ENCODE results near the gene LMCD1. TPM values are rescaled to one million over a fixed set of nuclear protein-coding genes. Genes with fewer than 3 reads are reported as not detected.

The LMCD1 gene
- total and polyA plus RNA-seq, 2 of the 8 experiments (the other 6 are each of a cell fraction or from before 2014, with no cell fraction given) = 12.3 to 26.5 TPM

DNA sequence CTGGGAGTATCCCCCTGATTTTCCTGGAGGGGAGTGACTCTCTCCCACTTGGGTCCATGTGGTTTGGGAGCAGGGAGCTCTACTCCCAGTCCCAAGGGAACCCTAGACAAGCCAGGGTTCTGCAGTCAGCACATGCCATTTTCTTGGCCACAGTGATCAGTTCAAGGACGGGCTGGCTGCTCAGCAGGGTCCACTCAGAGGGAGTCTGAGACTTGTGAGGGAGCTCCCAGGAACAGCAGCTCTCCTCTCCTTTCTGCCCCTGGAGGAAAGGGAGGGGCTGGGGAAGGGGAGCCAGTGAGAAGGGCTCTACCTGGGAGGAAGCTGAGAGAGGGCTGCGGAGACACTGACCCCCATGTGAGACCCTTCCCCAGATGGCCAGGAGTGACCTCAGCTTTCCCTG lies 29.1 kb upstream of the LMCD1 start (continued):
- TF ChIP-seq CBX5 (IDR thresholded peaks at IDR 0.05; ENCODE audit: low read depth, low read length) (no peak), SP4 (IDR thresholded peaks at IDR 0.05; ENCODE audit: low read length) (no peak), SAP30 (IDR thresholded peaks at IDR 0.05; ENCODE audit: insufficient read depth, insufficient replicate concordance, low read length) (no peak), SUZ12 (IDR thresholded peaks at IDR 0.05; ENCODE audit: low read length) (no peak), PHF8 (conservative IDR thresholded peaks at IDR 0.05; ENCODE audit: low read depth, low read length) (no peak)

All from H1 (cell line).